Measurements from ENCODE around the gene CDSN.

CDSN gene

DNA sequence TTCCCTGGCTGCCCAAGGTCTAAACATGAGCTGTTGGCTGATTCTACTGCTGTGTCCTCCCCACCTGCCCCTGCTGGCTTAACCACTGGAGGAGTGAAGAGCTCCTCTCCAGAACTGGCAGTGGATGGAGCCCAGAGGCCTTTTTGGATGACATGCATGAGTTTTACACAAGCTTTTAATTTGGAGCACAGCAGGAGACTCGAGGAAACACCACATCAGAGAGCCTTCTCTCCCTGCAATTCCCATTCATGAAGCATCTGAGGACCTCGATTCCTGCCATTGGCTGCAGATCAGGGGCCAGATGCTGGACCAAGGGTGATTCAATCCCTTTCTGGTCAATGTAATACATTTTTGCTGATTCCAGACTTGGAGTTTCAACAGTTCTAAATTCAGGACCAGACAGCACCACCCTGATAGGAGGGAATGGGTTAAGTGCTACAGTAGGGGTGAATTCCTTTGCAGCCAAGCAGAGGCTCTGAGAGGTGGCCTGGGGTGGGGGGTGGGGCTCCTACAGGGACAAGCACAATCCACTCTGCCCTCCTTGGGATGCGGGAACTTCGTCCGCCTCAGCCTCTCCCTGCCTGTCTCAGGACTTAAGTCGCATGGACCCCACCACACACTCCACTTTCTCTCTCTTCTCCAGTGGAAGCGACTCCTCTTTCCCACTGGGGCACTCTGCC lies 6.2 kb downstream of the CDSN start:
- H3K4me1 Mint-ChIP-seq: peaks cover 17% of the 10 kb centered on the region
- H3K27me3 Mint-ChIP-seq: peaks cover 85% of the 10 kb centered on the region
- ATAC-seq: no peak
- no peaks in the 10 kb centered on the region for H3K9me3 Mint-ChIP-seq
- no peaks in the 10 kb centered on the region for H3K36me3 Mint-ChIP-seq
- H3K27ac Mint-ChIP-seq: no peak overlapping the region
- H3K4me3 Mint-ChIP-seq: no peak overlapping the region

DNA sequence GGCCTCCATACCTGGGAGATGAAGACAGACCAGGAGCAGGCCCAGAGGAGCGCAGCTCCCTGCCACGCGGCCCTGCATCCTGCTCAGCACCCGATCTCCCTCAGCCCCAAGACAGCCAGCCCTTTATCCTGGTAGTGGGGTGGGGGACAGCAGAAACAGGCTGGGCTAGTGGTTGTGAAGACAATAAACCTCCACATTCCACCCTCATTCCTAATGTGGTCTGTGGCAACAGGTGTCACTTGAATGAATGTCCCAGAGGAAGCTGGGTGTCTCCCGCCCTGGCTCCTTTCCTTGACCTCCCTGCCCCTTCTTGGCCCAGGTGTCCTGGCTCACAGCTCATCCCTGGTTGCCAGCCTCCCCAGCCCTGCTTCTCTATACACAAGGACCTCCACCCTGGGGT lies 7.8 kb downstream of the CDSN start, which contains the start of gene C6orf15:
TSS of gene C6orf15 (minus strand) at position 98 of the 400 bp plus-strand sequence. CDS start at position 78, 20 bp downstream.
- peaks cover 72% of the 10 kb centered on the region for H3K27me3 Mint-ChIP-seq
- ATAC-seq: no peak
- H3K4me1 Mint-ChIP-seq: peaks cover 17% of the 10 kb centered on the region
- H3K27ac Mint-ChIP-seq: no peak within 1 kb of the TSS
- no peaks in the 10 kb centered on the region for H3K9me3 Mint-ChIP-seq
- no peaks in the 10 kb centered on the region for H3K36me3 Mint-ChIP-seq
- H3K4me3 Mint-ChIP-seq: no peak within 1 kb of the TSS

DNA sequence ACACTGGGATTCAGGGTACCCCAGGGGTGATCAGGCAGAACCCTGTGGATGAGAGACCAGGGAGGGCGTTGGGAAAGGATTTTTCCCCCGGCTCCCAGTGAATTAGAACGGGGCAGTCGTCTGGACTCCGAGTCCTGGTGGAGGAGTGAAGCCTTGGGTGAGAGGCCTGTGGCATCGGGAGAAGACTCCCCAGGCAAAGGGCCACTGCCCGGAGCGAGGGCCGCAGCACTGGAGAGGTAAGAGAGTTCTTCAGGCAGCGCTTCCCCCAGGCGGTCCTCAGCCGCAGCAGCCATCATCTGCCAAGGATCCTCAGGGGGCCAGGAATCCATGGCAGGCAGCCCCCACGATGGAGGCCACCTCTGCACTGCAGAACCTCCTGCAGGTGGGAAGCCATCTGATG lies 8.5 kb downstream of the CDSN start:
- no peak overlapping the region for H3K4me3 Mint-ChIP-seq
- H3K36me3 Mint-ChIP-seq: no peaks in the 10 kb centered on the region
- H3K4me1 Mint-ChIP-seq: peaks cover 17% of the 10 kb centered on the region
- H3K9me3 Mint-ChIP-seq: no peaks in the 10 kb centered on the region
- no peak for ATAC-seq
- H3K27me3 Mint-ChIP-seq: peaks cover 67% of the 10 kb centered on the region
- no peak overlapping the region for H3K27ac Mint-ChIP-seq

DNA sequence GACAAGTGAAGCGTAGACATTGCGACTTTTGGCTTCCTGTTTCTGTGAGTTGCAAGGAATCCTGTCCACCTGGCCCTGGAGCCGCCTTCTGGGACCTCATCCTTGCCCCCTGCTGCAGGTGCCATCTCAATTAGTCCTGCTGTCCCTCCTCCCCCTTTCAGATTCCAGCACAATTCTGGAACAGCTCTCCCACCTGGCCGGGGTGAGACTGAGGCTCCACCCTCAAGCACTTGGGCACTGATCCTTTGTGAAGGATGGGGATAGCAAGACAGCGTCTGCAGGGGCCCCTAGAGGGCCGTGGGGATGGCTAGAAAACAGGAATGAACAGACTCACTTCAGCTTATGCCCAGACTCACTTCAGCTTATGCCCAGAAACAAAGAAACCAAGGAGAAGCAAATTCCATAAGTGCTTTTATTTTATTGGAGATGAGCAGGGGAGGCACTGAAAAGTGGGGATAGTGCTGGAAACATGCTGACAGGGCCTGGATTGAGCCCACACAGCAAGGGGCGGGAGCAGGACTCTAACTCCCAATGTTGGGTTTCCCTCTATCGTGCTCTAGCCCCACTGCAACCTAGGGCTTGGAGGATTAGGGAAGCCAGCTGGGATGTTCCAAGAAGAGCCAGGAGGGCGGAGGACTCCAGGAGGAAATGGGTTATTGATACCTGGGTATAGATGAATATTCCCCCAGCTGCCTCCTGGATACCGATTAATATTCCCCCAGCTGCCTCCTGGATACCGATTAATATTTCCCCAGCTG lies 9.2 kb downstream of the CDSN start:
- Mint-ChIP-seq H3K27ac (no peak overlapping the region), H3K36me3 (no peaks in the 10 kb centered on the region), H3K4me1 (peaks cover 17% of the 10 kb centered on the region), H3K9me3 (no peaks in the 10 kb centered on the region), H3K4me3 (no peak overlapping the region), H3K27me3 (peaks cover 60% of the 10 kb centered on the region)
- ATAC-seq: no peak

DNA sequence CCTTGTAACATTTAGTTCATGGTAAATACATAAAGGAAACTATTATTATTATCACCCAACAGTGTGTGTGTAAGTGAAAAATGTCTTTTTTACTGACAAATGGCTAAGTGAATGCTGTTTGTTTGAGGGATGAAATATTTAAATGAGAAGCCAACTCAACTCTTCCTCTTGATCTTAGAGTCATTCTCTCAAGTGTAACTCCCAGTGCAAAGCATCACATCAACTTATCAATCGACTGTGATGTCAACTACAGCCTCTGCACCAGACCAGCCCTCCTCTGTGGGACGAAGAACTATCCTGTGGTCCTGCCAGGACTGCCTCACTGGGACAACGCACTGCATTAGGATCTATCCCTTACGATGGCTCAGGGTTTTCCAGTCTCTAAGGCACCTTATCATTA lies 13.2 kb downstream of the CDSN start:
- no peaks in the 10 kb centered on the region for H3K9me3 Mint-ChIP-seq
- H3K27ac Mint-ChIP-seq: no peak overlapping the region
- H3K36me3 Mint-ChIP-seq: no peaks in the 10 kb centered on the region
- H3K4me3 Mint-ChIP-seq: no peak overlapping the region
- no peak for ATAC-seq
- H3K4me1 Mint-ChIP-seq: no peaks in the 10 kb centered on the region
- peaks cover 30% of the 10 kb centered on the region for H3K27me3 Mint-ChIP-seq

DNA sequence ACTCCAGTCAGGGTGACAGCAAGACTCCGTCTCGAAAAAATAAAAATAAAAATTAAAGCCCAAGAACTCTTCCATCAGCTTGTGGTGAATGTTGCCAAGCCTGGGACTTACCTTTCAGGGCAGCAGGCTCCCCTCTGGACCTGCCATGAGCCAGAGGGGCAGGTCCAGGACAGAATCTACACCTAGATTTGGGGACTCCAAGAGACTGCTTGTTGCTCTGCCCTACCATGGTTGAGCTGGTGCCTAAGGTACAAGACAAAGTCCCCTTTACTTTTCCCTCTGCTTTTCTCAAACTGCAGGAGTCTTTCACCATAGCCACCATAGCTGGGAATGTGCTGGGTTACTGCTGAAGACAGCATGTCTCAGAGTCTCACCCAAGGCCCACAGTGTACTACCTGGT lies 17.1 kb downstream of the CDSN start:
- H3K4me1 Mint-ChIP-seq: no peaks in the 10 kb centered on the region
- no peaks in the 10 kb centered on the region for H3K27me3 Mint-ChIP-seq
- H3K9me3 Mint-ChIP-seq: no peaks in the 10 kb centered on the region
- no peak for ATAC-seq
- H3K36me3 Mint-ChIP-seq: no peaks in the 10 kb centered on the region
- H3K4me3 Mint-ChIP-seq: no peak overlapping the region
- H3K27ac Mint-ChIP-seq: no peak overlapping the region

DNA sequence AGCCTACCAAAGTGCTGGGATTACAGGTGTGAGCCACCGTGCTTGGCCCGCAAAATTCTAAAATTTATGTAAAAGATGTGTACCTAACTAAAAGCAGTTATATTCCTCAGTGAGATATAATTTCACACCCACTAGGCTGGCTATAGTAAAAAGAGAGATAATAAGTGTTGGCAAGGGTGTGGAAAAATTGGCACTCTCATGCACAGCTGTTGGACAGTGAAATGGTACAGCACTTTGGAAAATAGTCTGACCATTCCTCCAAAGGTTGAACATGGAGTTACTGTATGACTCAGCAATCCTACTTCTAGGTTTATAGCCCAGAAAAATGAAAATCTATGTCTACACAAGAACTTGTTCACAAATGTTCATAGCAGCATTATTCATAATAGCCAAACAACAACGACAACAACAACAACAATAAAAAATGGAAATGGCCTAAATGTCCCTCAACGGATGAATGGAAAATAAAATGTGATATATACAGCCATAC lies 21.8 kb downstream of the CDSN start:
- H3K9me3 Mint-ChIP-seq: no peaks in the 10 kb centered on the region
- no peak overlapping the region for H3K27ac Mint-ChIP-seq
- no peaks in the 10 kb centered on the region for H3K27me3 Mint-ChIP-seq
- H3K4me3 Mint-ChIP-seq: no peak overlapping the region
- H3K36me3 Mint-ChIP-seq: no peaks in the 10 kb centered on the region
- ATAC-seq: no peak
- H3K4me1 Mint-ChIP-seq: peaks cover 16% of the 10 kb centered on the region

DNA sequence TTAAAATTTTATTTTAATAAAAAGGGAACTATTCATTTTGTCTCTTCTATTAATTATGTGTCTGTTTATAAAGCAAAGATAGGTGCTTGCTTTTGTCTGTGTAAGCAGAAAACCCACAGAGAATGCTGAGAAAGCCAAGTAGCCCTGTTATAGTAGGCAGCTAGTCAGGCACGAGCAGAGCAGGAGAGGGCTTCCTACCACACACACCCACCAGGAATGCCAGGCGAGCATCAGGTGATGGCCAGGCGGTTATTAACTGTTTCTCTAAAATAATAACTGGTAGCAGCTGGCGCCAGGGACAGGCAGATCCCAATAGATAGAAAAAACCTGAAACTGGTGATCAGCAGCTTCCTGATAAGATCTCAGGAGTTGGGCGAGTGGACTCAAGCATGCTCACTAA lies 23.6 kb downstream of the CDSN start:
- no peak overlapping the region for H3K4me3 Mint-ChIP-seq
- no peak for ATAC-seq
- peaks cover 16% of the 10 kb centered on the region for H3K4me1 Mint-ChIP-seq
- H3K36me3 Mint-ChIP-seq: no peaks in the 10 kb centered on the region
- H3K27me3 Mint-ChIP-seq: no peaks in the 10 kb centered on the region
- H3K27ac Mint-ChIP-seq: peak overlapping the region; percentile 9
- no peaks in the 10 kb centered on the region for H3K9me3 Mint-ChIP-seq

DNA sequence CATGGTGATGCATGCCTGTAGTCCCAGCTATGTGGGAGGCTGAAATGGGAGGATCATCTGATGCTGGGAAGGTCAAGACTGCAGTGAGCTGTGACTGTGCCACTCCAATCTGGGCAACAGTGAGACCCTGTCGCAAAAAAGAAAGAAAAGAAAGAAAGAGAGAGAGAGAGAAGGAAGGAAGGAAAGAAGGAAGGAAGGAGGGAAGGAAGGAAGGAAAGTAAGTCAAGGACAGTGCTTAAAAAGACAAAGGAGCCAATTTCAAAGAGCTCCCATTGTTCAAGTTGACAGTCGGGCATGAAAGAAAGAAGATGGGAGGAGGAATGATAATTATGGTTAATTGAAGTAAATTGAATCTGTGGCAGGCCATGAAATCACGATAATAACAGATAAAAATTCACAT lies 24.0 kb downstream of the CDSN start:
- Mint-ChIP-seq H3K27ac (peak overlapping the region; percentile 9), H3K27me3 (no peaks in the 10 kb centered on the region), H3K36me3 (no peaks in the 10 kb centered on the region), H3K9me3 (no peaks in the 10 kb centered on the region), H3K4me3 (no peak overlapping the region), H3K4me1 (peaks cover 16% of the 10 kb centered on the region)
- ATAC-seq: no peak

DNA sequence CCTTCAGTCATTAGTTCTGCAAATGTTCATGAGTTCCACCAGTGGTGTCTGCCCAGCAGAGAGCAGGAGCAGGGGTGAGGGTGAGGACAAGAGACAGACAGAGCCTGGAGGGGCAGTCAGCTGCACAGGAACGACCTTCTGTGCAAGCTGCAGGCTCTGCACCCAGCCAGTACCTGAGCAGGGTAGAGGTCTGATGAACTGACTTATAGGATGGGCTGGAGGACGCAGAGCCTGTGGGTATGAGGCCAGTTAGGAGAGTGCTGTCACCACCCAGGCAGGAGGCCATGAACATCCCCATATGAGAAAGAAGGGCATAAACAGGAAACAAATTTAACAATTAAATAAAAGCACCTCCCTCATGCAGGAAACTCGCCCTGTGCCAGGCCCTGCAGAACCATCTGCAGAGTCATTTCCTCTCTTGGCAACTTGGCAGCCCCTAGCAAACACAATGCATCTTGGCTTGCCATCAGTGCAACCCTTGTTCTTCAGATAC lies 25.8 kb downstream of the CDSN start:
- Mint-ChIP-seq H3K4me3 (no peak overlapping the region), H3K27ac (peak overlapping the region; percentile 71), H3K4me1 (peaks cover 16% of the 10 kb centered on the region), H3K9me3 (no peaks in the 10 kb centered on the region), H3K27me3 (no peaks in the 10 kb centered on the region), H3K36me3 (no peaks in the 10 kb centered on the region)
- ATAC-seq: peak; percentile 61

DNA sequence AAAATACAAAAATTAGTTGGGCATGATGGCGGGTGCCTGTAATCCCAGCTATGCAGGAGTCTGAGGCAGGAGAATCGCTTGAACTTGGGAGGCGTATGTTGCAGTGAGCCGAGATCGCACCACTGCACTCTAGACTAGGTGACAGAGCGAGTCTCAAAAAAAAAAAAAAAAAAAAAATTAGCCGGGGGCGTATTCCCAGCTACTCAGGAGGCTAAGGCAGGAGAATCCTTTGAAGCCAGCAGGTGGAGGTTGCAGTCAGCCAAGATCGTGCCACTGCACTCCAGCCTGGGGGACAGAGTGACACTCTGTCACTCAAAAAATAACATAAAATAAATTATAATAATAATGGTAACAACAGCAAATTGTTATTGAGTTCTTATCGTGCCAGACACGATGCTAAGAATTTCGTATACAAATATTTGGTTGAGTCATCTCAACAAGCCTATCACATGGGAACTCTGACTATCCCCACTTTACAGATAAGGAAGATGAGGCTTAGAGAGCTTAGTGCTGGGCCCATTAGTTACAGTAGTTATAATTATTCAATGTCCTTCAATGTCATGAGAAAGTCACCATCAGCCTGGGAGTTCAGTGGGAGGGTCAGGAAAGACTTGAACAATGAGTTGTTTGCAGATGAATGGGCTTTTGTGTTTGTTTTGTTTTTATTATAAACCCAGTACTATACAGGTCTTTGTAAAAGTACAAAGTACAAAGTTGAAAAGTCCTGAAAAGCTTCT lies 27.3 kb downstream of the CDSN start:
- Mint-ChIP-seq H3K27ac (no peak overlapping the region), H3K4me1 (peaks cover 16% of the 10 kb centered on the region), H3K9me3 (no peaks in the 10 kb centered on the region), H3K4me3 (no peak overlapping the region), H3K36me3 (no peaks in the 10 kb centered on the region), H3K27me3 (peaks cover 7% of the 10 kb centered on the region)
- ATAC-seq: no peak

DNA sequence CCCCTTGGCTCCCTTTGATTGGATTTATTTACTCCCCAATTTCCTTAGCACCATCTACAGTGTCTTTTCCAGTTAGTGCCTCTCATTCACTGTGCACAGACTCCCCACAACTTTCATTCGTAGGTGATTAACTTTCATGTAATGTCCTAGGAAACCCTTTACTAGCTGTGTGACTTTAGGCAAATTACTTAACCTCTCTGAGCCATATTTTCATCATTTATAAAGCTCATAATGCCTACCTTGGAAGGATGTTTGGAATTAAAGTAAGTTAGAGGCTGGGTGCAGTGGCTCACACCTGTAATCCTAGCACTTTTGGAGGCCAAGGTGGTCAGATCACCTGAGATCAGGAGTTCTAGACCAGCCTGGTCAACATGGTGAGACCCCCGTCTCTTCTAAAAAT lies 28.0 kb downstream of the CDSN start:
- Mint-ChIP-seq H3K9me3 (no peaks in the 10 kb centered on the region), H3K4me3 (no peak overlapping the region), H3K36me3 (no peaks in the 10 kb centered on the region), H3K27ac (no peak overlapping the region), H3K27me3 (peaks cover 14% of the 10 kb centered on the region), H3K4me1 (peaks cover 23% of the 10 kb centered on the region)
- ATAC-seq: no peak

DNA sequence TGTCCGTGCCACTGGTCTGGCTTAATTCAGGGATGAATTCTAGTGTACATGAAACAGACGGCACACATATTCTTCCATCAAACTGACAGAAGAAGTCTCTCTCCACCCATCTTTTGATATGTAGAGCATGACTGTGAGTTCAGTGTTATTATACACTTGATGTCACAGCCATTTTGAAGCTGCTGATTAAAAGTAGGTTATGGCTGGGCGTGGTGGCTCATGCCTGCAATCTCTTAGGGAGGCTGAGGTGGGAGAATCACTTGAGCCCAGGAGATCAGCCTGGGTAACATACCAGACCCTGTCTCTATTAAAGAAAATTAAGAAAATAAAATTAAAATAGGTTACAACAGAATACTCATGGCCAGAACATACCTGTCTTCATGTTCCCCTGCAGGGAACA lies 28.6 kb downstream of the CDSN start:
- Mint-ChIP-seq H3K4me1 (peaks cover 25% of the 10 kb centered on the region), H3K4me3 (no peak overlapping the region), H3K27me3 (peaks cover 17% of the 10 kb centered on the region), H3K27ac (no peak overlapping the region), H3K9me3 (no peaks in the 10 kb centered on the region), H3K36me3 (no peaks in the 10 kb centered on the region)
- ATAC-seq: no peak

DNA sequence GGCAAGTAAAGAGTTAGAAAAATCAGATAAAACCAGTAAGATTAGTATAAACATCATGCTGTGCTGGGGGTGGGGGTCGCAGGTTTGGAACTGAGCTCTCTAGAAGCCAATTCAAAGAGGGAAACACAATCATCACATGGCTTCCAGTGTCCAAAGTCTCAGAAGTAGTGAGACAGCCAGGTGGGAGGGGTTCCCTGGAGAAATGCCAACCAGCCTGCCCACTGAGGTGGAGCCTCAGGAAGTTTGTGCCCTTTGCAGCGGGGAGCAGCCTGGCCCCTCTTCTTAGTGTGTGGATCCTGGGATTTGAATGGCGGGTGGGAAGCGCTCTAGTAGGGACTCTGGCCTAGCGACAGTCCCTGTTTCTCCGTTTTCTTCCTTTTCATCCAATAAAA lies 29.3 kb downstream of the CDSN start:
- H3K36me3 Mint-ChIP-seq: no peaks in the 10 kb centered on the region
- peaks cover 25% of the 10 kb centered on the region for H3K4me1 Mint-ChIP-seq
- no peak for ATAC-seq
- no peak overlapping the region for H3K4me3 Mint-ChIP-seq
- H3K9me3 Mint-ChIP-seq: no peaks in the 10 kb centered on the region
- peaks cover 21% of the 10 kb centered on the region for H3K27me3 Mint-ChIP-seq
- H3K27ac Mint-ChIP-seq: no peak overlapping the region

DNA sequence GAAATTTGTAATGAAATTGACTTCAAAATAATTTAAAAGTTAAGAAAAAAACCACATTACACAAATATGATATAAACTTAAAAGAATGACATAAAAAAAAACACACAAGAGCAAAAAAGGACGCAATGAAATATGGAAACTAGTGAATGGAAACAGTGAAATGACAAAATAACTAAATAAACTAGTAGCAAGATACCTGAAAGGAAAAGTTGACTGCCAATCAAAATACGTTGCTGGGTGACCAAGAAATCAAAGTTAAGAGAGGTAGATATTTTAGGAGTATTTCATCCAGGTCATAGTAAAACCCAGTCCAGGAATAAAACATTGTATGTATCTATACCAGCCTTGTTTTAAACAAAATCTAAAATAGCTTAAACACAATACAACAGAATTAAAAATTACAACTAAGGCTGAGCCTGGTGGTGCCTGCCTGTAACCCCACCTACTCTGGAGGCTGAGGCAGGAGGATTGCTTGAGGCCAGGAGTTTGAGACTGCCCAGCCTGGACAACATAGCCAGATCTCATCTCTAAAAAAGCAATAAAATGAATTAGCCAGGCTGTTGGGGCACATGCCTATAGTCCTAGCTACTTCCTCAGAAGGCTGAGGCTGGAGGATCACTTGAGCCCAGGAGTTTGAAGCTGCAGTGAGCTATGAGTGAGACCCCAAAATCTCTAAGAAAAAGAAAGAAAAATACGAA lies 29.8 kb downstream of the CDSN start:
- H3K27me3 Mint-ChIP-seq: peaks cover 26% of the 10 kb centered on the region
- H3K36me3 Mint-ChIP-seq: no peaks in the 10 kb centered on the region
- H3K27ac Mint-ChIP-seq: no peak overlapping the region
- no peaks in the 10 kb centered on the region for H3K9me3 Mint-ChIP-seq
- H3K4me1 Mint-ChIP-seq: peaks cover 25% of the 10 kb centered on the region
- ATAC-seq: no peak
- no peak overlapping the region for H3K4me3 Mint-ChIP-seq
